Hypothalamus (tissue), 51 donors: ENCODE results near the gene TRPM2.
"Not testable (repeated sequence)": the region's sequence is repeated elsewhere in the genome, so short reads cannot be mapped to it uniquely, and the experiment has no call there.

Experiments used
- DNase-seq, 51 donors: peaks; one replicate each; lab custom pipeline; 2025; lab: John Stamatoyannopoulos, UW

The TRPM2 gene

DNA sequence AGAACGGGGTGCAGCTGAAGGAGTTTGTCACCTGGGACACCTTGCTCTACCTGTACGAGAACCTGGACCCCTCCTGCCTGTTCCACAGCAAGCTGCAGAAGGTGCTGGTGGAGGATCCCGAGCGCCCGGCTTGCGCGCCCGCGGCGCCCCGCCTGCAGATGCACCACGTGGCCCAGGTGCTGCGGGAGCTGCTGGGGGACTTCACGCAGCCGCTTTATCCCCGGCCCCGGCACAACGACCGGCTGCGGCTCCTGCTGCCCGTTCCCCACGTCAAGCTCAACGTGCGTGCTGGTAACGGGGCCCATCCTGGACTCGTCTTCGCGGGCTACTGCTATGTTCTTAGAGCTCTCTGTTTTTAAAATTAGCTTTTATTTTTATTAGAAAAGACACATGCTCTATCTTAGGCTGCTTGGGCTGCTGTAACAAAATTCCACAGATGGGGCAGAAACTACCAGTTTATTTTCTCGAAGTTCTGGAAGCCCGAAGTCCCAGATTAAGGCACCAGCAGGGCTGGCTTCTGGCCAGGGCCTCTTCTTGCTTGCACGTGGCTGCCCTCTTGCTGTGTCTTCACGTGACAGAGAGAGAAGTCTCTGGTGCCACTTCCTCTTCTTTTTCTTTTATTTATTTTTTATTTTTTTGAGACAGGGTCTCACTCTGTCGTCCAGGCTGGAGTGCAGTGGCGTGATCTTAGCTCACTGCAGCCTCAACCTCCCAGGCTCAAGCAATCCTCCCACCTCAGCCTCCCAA is 38.1 kb downstream of the TRPM2 start:
- DNase-seq, result no peak

GRCh38 chr21:44392185-44392584 is 38.8 kb downstream of the TRPM2 start:
- DNase-seq, result no peak

DNA sequence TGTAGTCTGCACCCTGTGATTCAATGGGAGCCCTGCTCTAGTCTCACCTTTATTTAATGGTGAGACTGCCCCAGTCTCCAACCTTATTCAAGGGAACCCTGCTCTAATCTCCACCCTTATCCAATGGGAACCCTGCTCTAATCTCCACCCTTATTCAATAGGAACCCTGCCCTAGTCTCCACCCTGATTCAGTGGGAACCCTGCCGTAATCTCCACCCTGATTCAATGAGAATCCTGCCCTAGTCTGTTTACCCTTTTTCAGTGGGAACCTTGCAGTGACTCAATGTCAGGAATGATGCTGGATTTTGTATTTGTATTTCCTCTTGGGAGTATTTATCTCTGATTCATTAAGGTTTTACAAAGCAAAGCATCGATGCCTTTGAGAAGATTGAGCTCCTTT is 39.5 kb downstream of the TRPM2 start:
- DNase-seq, result no peak

DNA sequence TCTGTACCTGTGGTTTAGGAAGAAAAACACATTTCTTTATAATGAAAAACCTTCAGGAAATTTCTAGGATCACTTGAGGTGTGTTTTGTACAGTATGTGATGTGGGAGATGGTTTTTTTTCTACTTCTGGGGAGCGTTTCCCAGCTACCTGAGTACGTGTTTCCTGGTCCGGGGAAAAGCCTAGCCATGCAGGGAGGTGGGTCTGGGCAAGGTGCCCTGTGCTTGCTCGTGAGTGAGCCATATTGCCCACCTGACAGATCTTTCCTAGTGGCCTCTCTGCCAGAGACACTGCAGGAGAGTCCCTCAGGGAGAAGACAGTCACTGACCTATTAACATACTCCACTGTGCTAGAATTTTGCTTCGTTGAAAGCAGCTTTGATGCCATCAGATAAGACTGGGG is 41.3 kb downstream of the TRPM2 start:
- DNase-seq, result no peak

GRCh38 chr21:44395260-44395659 is 41.8 kb downstream of the TRPM2 start:
- no peak for DNase-seq

GRCh38 chr21:44396803-44397202 is 43.4 kb downstream of the TRPM2 start:
- DNase-seq, result not testable (repeated sequence)

GRCh38 chr21:44397431-44398031 is 44.1 kb downstream of the TRPM2 start:
- no peak for DNase-seq

DNA sequence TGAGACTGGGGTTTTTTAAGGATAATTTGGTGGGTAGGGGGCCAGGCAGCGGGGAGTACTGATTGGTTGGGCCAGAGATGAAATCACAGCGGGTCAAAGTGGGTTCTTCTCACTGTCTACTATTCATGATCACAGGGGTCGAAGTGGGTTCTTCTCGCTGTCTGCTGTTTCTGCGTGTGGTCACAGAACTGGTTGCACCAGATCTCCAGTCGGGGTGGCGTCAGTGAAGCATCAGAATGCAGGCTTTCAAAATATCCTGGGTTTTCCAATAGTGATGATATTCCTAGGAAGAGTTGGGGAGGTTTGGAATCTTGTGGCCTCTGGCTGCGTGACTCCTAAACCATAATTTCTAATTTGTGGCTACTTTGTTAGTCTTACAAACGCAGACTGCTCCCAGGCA is 45.1 kb downstream of the TRPM2 start:
- no peak for DNase-seq

GRCh38 chr21:44399151-44399954 is 45.9 kb downstream of the TRPM2 start:
- no peak for DNase-seq

GRCh38 chr21:44399955-44400790 is 46.8 kb downstream of the TRPM2 start:
- DNase-seq, result no peak

DNA sequence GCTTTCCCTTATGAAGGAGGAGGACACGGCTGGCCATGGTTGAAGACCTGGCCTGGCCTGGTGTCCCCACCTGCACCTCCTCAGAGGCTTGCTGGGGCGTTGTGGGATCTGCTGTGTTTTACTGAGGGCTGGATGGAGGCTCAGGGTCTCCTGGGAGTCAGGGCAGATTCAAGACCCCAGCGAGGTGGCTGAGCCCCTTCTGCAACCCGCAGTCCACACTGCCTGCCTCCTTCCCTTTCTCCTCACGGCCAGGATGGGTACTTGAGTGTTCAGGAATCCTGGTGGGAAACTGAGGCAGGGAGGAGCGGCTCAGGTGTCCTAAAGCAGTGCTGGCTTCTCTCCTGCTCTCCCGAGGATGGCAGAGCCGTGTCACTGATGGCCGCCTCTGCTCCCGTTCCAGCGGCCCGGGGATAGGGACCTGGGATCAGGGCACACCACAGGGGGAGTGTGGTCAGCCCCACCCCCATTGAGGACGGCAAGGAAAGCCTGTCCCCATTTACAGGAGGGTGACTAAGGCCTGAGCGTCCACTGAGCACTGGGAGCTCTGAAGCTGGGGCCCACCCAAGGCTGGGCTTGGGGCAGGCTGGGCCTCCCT is 47.5 kb downstream of the TRPM2 start:
- DNase-seq, result no peak

- DNase-seq, result no peak
These were observed 48.2 kb downstream of the TRPM2 start for GRCh38 chr21:44401386-44402160.

DNA sequence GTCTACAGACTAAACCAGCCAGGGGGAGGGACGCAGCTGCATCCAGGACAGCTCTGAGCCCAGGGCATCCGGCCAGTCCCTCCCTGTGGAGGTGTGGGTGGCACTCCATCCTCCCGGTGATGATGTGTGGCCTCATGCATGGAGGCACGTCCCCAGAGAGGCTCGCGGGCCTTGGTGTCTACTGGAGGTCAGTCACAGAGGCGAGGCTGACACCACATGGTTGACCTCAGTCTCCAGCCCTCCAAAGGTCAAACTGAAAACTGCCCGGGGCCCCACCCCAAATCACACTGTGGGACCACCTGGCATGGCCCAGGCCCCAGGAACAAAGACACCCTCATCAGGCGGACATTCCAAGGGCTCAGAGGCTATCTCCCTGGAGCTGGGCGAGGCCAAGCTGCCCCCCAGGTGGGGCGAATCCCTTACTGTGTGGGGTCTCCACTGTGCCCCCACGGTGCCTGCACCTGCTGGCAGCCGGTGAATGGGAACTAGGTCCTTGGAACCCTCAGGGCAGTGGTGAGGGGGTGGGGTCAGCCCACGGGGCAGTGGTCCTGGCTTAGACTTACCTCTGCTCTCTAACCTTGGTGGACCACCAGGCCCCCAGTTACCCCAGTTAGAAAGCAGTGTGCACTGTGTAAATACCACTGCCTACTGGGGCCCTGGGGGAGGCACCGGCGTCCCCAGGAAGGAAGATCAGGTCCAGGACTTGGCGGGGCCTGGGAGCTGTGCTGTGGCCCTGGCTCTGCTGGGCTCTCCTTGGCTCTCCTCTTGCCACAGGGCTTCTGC is 49.1 kb downstream of the TRPM2 start:
- no peak for DNase-seq

DNA sequence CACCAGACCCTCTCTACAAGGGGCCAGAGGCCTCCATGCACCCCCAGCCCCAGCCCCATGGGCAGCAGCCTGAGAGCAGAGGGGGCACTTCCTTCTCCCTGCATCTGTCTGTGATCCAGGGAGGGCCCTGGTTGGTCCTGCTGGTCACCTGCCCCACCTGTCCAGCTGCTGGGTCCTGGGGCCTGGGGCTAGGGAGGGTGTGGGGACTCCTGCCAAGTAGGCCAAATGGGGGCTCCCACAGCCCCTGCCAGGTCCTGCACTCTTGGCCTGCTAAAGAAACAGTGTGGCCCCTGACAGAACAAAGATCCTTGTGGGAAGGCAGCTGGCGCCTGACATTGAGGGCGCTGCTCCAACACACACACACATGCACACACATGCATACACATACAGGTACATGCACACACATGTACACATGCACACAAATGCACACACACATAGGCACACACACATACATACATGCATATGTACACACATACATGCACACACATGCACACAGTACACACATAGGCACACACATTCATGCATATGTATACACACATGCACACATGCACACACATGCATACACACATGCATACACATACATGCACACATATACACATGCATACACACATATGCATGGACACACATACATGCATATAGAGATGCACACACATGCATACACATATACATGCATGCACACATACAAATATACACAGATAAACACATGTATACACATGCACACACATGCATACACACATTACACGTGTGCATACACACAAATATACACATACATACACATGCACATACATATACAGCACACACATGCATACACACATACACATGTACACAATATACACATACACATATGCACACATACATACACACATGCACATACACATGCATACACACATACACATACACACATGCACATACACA is 49.9 kb downstream of the TRPM2 start:
- no peak for DNase-seq

GRCh38 chr21:44404482-44404881 is 51.1 kb downstream of the TRPM2 start:
- DNase-seq, result not testable (repeated sequence)

DNA sequence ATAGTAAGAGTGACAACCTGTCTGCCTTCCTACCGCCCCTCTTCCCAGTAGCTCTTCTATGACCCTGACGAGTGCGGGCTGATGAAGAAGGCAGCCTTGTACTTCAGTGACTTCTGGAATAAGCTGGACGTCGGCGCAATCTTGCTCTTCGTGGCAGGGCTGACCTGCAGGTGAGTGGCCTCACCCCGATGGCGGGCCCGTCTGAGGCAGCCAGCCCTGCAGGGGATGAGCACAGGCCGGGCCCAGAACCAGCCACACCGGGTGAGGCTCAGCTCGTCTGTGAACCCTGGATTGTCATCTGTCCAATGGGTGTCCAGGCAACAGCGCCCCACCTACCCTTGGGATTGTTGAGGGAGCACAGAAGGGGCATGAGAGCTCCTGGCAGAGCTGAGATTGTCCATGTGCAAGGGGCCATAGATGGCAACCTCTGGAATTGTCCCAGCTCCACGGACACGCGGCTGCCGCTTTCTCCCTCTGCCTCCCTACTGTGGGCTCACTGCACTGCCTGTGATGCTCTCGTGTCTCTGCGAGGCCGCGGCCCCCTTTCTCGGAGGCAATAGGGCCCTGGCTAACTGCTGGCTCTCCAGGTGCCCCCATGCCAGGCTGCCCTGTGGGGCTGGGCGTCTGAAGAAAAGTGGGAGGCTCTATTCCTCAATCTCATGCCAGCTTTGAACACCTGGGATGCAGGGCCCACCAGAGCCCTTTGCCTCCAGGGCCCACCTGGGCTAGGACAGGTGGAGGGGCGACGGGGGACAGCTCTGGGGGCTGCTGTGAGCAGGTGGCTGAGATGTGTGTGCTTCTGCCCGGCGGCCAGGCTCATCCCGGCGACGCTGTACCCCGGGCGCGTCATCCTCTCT is 51.9 kb downstream of the TRPM2 start:
- no peak for DNase-seq
